Measurements from ENCODE around the gene CALCOCO1.

CALCOCO1 gene

DNA sequence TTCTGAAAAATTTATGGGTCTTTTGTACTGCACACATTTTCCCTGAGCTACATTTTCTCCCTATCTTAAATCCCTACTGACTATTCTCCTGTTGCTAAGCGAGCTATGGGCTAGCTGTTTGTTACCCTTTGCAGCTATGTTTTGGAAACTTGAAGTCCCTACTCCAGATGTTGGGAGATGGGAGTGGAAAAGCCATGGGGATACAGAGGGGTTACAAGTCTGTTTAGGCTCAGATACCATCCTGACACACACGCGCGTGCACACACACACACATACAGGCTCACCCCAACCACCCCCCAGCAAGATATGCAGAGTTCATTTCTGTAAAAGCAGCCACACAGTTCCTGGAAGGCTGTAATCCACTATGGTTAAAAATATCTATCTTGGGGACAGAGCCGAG, 67.2 kb downstream of the CALCOCO1 start:
- H3K4me2 ChIP-seq (ENCODE audit: low read length), result no peak overlapping the region
- no peak overlapping the region for H3K4me3 ChIP-seq (ENCODE audit: low read length)
- peaks cover 5% of the 10 kb centered on the region for H3K4me1 ChIP-seq (ENCODE audit: low read length)
- H3K27ac ChIP-seq (ENCODE audit: low read length), result no peak overlapping the region
- no peak overlapping the region for H2AFZ ChIP-seq (ENCODE audit: low read depth, low read length)
- H3K27me3 ChIP-seq (ENCODE audit: low read depth, low read length), result no peaks in the 10 kb centered on the region
- no peak overlapping the region for H3K9ac ChIP-seq (ENCODE audit: low read length)
- no peaks in the 10 kb centered on the region for H3K79me2 ChIP-seq (ENCODE audit: low read length)
- no peaks in the 10 kb centered on the region for H3K9me3 ChIP-seq (ENCODE audit: insufficient read depth, low read length)
- H4K20me1 ChIP-seq (ENCODE audit: insufficient read depth, low read length), result no peaks in the 10 kb centered on the region
- H3K36me3 ChIP-seq (replicated peaks; ENCODE audit: low read depth, low read length), result peaks cover 10% of the 10 kb centered on the region
- TF ChIP-seq, protein P1, sequence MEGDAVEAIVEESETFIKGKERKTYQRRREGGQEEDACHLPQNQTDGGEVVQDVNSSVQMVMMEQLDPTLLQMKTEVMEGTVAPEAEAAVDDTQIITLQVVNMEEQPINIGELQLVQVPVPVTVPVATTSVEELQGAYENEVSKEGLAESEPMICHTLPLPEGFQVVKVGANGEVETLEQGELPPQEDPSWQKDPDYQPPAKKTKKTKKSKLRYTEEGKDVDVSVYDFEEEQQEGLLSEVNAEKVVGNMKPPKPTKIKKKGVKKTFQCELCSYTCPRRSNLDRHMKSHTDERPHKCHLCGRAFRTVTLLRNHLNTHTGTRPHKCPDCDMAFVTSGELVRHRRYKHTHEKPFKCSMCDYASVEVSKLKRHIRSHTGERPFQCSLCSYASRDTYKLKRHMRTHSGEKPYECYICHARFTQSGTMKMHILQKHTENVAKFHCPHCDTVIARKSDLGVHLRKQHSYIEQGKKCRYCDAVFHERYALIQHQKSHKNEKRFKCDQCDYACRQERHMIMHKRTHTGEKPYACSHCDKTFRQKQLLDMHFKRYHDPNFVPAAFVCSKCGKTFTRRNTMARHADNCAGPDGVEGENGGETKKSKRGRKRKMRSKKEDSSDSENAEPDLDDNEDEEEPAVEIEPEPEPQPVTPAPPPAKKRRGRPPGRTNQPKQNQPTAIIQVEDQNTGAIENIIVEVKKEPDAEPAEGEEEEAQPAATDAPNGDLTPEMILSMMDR (IDR thresholded peaks at IDR 0.05; ENCODE audit: low read depth, low read length), result no peak
- TF ChIP-seq EZH2phosphoT487 (IDR thresholded peaks at IDR 0.05; ENCODE audit: low read depth), result no peak

DNA sequence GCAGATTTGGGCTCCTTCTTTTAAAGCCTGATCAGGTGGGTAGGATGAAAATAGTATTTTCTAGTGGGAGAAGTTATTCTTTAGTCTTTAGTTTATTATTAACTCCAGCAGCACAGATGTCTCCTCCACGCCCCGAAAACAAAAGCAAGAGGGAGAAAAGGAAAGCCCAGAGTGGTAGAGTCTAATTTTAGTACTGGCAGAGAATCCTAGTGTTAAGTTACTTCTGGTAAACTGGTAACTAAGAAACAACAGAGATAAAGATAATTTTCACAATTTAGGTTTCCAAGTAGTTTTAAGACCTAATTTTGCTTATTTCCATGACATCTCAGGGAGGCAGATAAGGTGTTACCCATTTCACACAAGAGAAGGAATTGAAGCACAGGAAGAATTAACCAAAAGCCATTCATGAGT, 67.7 kb downstream of the CALCOCO1 start:
- no peak overlapping the region for H3K4me3 ChIP-seq (ENCODE audit: low read length)
- H3K4me1 ChIP-seq (ENCODE audit: low read length), result peaks cover 5% of the 10 kb centered on the region
- no peaks in the 10 kb centered on the region for H3K79me2 ChIP-seq (ENCODE audit: low read length)
- no peak for TF ChIP-seq EZH2phosphoT487 (IDR thresholded peaks at IDR 0.05; ENCODE audit: low read depth)
- TF ChIP-seq, protein P1 (IDR thresholded peaks at IDR 0.05; ENCODE audit: low read depth, low read length), result no peak
- H3K36me3 ChIP-seq (replicated peaks; ENCODE audit: low read depth, low read length), result peaks cover 9% of the 10 kb centered on the region
- H3K27me3 ChIP-seq (ENCODE audit: low read depth, low read length), result no peaks in the 10 kb centered on the region
- H3K27ac ChIP-seq (ENCODE audit: low read length), result no peak overlapping the region
- no peak overlapping the region for H3K4me2 ChIP-seq (ENCODE audit: low read length)
- no peak overlapping the region for H2AFZ ChIP-seq (ENCODE audit: low read depth, low read length)
- H3K9me3 ChIP-seq (ENCODE audit: insufficient read depth, low read length), result no peaks in the 10 kb centered on the region
- no peaks in the 10 kb centered on the region for H4K20me1 ChIP-seq (ENCODE audit: insufficient read depth, low read length)
- no peak overlapping the region for H3K9ac ChIP-seq (ENCODE audit: low read length)

DNA sequence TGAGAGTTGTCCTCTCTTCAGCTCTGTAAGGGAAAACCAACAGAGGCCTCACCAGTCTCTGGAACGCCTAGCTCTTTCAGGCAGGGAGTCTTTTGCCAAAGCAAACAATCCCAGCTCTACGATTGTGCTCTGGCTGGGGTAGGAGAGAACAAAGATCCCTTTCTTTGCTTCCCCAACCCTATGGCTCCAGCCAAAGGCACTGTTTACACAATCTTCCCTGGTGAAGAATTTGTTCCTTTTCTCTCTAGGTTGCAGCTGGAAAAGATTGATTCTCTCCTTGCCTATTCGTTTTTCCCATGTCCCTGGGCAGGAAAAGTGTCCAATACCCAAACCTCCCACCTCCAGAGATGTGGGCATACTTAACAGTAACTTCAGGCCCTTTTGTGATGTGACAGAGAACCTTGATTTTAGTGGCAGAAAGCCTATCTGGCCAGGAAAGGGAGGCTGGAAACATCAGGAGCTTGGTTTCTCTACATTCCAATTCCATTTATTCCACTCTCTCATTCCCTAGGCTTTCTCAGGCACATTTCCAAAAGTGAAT, 68.2 kb downstream of the CALCOCO1 start:
- Histone ChIP-seq H4K20me1 (ENCODE audit: insufficient read depth, low read length) (no peaks in the 10 kb centered on the region), H3K4me2 (ENCODE audit: low read length) (no peak overlapping the region), H3K27ac (ENCODE audit: low read length) (no peak overlapping the region), H3K27me3 (ENCODE audit: low read depth, low read length) (no peaks in the 10 kb centered on the region), H3K4me3 (ENCODE audit: low read length) (no peak overlapping the region), H3K9me3 (ENCODE audit: insufficient read depth, low read length) (no peaks in the 10 kb centered on the region), H3K79me2 (ENCODE audit: low read length) (no peaks in the 10 kb centered on the region), H3K4me1 (ENCODE audit: low read length) (peaks cover 5% of the 10 kb centered on the region), H2AFZ (ENCODE audit: low read depth, low read length) (no peak overlapping the region), H3K36me3 (replicated peaks; ENCODE audit: low read depth, low read length) (peaks cover 6% of the 10 kb centered on the region), H3K9ac (ENCODE audit: low read length) (no peak overlapping the region)
- TF ChIP-seq, protein P1 (IDR thresholded peaks at IDR 0.05; ENCODE audit: low read depth, low read length), result no peak
- no peak for TF ChIP-seq EZH2phosphoT487 (IDR thresholded peaks at IDR 0.05; ENCODE audit: low read depth)

Measured in OCI-LY3 (cell line).